Dermis microvascular lymphatic vessel endothelial cell (primary cell): ENCODE results near the gene PDIA6. TPM values are rescaled to one million over a fixed set of nuclear protein-coding genes. Genes with fewer than 3 reads are reported as not detected.
"Not testable (repeated sequence)": the region's sequence is repeated elsewhere in the genome, so short reads cannot be mapped to it uniquely, and the experiment has no call there.

Experiments used
- DNase-seq, 2 donors: peaks; one replicate each; pipeline versions ENCODE4 v3.0.0 to v3.0.0-alpha.2; 2010; ENCODE audit warnings: low read depth in 2 of 2
- total RNA-seq: library from RNA; depleted of rRNA; stranded (reverse); fragments of >200 nt; gene quantifications from 2 replicates; pipeline ENCODE4 v1.2.1, GENCODE V29; 2014

Gene PDIA6
- total RNA-seq, 1 donor from 2014 or later: 346 TPM

DNA sequence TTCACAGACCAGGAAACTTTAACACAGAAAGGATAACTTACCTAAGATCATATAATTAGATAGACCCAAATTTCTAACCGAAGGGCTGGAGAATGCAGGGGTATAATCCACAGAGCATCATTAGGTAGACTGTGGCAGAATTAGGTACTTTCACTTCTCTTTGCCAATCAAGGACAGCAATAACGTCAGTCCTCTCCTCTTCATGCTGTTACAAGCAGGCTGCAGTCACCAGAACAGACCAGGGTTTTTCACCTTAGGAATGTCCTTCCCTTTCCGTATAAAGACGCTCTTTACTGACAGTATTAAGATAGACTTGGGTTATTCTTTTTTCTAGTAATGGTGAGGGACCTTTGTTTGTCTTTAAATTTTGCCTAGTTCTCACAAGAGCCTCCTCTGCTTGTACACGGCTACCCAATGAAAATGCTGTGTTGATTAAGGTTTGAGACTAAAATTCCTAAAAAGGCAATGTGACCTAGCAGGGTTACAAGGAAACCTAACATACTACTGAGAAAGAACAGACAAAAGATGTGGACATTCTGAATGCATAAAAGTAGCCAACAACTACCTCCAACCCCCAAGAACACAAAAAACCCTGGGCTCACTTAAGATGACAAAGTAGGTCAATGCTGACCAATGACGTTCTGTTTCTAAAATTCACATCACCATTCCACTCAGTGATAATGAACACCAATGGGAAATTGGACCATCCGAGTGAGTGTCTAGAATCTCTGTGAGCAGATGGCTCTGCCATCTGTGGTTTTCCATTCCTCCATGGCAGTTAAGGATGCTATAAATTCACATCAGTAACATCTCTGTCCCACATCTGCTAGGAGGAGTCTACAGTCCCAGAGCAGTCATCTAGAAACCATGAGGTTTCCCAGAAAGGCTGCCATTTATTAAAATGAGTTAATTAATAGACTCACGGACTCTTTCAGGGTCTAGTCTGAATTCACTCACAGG lies 2.1 kb downstream of the PDIA6 start:
- DNase-seq: peak in 1 of 2 donors; percentile 31

DNA sequence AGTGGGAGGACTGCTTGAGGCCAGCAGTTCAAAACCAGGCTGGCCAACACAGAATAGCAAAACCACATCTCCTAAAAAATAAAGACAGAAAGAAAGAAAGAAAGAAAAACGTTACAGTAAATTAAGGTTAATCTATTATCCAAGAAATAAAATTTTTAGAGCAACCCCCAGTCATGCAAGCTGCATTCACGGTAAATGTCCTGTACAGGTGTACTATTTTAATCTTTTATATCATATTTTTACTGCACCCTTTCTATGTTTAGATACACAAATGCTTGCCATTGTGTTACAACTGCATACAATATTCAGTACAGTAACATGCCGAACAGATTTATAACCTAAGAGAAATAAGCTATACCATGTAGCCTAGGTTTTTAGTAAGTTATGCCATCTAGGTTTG lies 6.0 kb downstream of the PDIA6 start:
- no peak for DNase-seq

DNA sequence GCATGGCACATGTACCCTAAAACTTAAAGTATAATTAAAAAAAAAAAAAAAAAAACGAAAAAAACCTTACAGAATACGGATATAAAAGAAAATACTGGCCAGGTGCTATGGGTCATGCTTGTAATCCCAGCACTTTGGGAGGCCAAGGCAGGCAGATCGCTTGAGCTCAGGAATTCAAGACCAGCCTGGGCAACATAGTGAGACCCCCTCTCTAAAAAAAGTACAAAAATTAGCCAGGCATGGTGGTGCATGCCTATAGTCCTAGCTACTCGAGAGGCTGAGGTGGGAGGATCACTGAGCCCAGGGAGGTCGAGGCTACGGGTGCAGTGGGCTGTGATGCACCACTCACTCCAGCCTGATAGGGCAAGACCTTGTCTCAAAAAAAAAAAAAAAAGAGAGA lies 6.6 kb downstream of the PDIA6 start:
- DNase-seq: not testable (repeated sequence)

DNA sequence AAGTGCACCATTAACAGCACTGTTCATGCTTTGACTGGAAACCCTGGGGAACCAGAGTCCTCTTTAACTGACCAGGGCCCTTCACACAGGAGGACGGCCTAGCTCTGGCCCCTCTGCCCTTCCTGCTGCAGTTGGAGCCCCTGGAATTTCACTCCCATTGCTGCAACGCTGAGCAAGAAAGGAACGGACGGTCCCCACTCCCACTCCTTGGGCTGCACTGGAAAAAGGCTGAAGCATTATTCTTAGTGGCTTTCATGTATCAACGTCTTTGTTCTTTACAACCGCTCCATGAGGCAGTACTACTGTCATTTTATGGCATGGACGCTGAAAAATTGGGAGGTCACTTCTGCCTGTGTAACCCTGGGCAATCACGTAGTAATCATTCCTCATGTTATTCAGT lies 9.9 kb downstream of the PDIA6 start:
- no peak for DNase-seq

DNA sequence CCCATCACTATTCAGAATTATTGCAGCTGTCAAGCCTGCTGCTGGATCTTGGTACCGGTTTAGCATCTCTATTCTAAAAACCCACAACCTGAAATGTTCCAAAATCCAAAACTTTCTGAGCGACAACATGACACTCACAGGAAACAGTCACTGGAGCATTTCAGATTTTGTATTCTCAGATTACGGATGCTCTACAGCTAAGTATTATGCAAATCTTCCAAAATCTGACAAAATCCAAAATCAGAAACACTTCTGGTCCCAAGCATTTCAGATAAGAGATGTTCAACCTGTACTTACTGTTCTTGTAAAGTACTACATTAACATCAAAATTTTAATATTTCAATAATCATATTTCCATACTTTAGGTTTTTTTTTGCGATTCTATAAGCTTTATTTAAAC lies 12.4 kb downstream of the PDIA6 start:
- no peak for DNase-seq

DNA sequence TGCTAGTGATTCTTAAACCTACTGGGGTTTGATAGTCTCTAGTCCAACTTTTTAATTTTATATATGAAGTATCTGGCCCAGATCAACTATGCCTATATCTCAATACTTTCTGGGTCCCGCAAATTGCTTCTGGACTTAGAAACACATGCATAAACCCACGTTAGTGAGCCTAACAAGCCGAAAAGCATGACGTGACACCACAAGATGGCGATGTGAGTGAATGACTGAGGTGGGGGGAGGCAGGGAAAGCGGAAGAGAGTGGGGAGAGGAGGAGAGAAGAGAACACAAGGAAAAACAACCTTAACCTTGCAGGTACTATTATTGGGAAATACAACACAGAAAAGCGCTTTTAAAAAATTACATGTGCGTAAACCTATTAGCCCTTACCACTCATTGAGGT lies 13.8 kb downstream of the PDIA6 start:
- DNase-seq: no peak

DNA sequence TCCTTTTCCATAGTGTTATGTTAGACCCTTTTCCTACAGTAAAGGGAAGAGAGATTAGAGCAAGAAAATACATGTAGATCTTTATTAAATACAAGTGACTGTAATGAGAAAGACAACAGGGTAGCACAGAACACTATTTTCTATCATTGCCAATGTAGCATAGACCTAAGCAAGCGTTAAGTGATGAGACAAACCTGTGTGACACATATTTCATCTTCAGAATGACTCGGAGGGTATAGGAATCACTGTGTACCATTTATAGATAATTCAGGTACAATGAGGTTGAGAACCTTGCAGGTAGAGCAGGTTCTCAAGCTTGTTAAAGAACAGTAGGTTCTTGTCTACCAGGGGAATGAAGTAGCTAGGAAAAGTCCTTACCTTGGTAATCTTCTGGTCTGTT lies 15.9 kb downstream of the PDIA6 start:
- DNase-seq: no peak

DNA sequence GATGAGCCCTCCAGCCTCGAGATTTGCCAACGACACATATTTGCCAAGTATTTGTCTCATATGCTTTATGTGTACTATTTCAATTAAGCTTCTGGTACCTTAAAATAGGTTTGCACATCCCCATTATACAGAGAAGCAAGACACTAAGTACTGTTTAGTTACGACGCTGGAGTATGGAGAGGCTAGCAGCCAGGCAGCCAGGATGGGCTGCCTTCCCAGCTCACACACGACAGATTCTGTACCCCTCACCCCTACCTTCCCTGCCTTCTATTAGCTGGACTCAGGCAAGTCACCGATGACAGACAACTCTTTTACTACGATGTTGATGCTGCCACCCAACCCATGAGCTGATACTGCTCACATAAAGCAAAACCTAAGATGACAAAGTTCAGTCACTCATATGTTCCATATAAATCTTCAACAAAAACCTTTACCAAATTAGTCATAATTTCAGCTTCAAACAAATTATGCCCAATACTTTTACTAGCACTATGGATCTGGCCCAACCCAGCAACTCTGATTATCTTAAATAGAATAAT lies 17.0 kb downstream of the PDIA6 start:
- no peak for DNase-seq

DNA sequence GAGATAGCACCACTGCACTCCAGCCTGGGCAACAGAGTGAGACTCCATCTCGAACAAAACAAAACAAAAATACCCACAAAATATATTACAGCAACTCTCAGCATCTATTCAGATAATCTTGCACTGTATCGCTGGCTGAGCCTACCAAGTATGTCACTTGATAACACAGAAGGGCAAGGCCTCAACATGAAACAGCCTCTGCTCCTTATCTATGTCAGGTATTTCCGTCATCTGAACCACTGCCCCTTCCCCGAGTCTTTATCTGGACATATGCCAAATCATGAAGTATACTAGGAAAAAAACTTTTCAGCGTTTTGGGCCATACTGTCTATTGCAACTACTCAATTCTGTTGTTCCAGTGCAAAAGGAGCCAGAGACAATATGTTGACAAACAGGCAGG lies 17.7 kb downstream of the PDIA6 start:
- DNase-seq: no peak

DNA sequence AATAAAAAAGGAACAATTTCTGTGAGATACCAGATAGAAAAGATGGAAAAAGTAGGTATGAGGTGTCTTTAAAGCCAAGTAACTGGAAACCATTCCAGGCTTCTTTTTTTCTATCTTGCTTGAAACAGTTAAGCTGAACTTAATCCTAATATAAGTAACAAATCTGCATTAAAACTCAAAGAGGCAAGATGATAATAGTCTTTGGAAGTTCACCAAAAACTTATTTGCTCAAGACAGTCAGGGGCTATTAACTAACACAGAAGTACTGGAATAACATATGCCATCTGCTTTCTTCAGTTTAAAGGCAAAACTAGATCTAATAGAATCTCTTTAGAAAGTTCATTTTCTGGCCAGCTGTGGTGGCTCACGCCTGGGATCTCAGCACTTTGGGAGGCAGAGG lies 18.8 kb downstream of the PDIA6 start:
- no peak for DNase-seq

DNA sequence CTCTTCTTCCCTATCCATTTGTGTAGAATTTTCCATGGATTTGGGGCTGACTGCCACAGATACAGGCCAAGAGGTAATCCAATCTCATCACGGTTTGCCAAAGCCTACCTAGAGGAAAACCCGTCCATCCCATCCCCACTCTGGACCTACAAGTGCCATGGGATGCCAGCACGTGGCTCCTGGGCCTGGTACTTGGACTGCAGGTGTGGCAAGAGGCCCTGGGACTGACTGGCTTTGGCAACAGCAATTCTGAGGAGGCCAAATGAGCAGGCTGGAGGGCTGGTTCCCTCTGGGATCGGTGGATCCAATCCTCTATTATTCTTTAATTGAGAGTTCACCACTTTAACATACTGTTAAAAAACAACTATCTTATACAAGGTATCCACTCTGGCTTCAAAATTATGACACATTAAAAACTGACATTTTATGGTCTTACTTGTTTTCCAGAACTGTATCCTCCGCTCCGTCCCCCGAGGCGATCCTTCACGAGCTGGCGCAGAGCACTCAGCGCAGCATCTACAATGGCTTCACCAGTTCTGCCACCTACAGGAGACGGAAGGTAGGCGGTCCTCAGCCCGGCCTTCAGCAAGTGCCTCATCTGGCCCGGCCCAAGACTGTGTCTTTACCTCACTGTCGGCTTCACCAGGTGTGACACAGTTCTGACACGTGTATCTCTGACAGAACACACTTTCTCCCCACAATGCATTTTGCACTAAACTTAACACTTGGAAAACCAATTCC lies 19.8 kb downstream of the PDIA6 start:
- DNase-seq: no peak

DNA sequence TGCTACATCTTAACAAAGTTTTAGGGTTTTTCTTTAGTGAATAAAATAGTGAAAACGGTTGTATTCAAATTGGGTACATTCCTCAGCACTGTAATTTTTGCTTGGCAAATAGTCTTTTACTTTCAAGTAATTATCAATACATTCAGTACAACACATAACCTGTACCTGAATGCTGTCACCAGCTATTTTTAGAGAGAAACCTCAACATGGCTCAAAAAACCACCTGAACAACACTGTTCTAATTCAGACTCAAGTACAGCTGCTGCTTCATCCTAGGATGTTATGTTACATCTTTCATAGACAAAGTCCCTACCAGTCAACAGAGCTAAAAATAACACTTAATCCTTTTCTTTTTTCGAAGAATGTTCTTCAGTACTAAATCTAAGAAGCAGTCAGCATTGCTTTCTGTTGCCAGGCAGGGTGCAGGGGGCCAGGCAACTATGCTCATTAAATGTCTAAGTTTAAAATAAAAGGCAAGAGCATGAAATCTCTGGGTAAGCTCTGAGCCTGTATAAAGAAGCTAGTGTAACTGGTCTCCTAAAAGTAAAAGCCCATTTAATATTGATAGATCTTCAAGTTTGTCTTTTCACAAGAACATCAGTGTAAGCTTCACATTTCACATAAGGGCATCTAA lies 20.5 kb downstream of the PDIA6 start:
- no peak for DNase-seq

DNA sequence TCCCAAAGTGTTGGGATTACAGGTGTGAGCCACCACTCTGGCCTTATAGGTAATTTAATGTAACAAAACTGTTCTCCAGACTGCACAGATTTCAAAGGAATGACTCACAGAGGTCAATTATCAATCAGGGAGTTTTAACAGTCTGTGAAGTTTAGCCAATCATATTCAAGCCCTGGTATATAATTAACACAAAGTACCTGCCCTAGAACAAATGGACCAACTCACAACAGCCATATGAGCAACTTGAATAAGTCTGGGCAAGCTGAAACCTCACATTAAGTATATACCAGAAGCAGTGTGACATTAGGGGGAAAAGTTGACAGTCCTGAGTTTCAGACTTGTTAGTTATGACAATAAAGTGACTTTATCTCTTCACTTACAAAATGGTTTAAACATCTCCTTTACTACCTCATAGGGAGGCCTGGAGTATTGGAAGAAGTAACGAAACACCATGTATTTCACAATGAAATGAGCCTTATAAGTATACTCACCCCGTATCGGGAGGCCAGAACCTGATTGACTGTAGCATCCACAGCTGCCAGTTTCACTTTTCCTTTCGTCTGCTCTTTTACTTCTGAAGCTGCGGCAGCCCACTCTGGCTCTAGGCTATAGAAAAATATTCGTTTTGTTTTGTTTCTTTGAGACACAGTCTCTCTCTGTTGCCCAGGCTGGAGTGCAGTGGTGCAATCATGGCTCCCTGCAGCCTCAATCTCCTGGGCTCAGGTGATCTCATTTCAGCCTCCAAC lies 22.2 kb downstream of the PDIA6 start:
- no peak for DNase-seq

DNA sequence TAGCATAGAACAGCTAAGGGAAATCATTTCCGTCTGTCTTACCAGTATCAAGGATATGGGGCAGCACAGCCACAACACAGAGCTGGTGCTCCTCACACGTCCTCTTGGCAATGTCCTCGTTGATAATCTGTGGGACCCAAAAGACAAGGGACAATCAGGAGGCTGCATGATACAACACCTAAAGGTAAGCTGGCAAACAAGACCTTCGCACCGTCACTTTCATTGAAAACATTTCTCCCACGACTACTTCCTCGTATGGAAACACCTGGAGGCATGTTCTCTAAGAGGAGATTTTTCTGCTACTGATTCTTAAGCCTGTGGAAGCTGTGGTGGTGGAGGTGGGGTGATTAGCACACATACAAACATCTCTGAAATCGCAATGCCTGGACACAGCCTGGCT lies 23.7 kb downstream of the PDIA6 start:
- DNase-seq: no peak

DNA sequence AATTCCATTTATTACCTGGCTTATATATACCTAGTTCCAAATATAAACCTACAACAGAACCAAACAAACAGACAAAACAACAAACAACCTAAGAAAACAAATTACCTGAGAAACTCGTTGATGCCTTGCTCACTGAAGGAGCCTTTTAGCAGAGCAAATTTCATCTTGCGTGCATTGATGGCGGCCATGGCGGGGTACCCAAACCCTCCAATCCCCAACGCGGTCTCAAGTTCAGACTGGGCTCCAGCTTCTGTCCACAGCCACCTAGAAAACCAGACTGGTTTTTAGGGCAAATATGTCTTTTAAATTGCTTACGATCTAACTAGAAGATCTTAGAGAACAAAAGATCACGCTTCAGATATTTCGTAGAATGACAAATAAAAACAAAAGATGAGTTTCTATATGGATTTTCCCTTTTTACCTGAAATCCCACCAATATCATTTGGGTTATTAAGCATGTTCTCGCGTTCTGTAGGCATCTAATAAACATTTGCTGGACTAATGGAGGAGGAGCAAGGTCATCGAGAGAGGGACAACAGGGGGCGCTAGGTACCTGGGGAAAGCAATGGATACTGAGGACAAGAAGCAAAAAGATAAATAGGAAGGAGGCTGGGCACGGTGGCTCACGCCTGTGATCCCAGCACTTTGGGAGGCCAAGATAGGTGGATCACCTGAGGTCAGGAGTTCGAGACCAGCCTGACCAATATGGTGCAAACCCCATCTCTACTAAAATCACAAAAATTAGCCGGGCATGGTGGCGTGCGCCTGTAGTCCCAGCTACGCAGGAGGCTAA lies 25.2 kb downstream of the PDIA6 start:
- peak in 1 of 2 donors; percentile 46 for DNase-seq

DNA sequence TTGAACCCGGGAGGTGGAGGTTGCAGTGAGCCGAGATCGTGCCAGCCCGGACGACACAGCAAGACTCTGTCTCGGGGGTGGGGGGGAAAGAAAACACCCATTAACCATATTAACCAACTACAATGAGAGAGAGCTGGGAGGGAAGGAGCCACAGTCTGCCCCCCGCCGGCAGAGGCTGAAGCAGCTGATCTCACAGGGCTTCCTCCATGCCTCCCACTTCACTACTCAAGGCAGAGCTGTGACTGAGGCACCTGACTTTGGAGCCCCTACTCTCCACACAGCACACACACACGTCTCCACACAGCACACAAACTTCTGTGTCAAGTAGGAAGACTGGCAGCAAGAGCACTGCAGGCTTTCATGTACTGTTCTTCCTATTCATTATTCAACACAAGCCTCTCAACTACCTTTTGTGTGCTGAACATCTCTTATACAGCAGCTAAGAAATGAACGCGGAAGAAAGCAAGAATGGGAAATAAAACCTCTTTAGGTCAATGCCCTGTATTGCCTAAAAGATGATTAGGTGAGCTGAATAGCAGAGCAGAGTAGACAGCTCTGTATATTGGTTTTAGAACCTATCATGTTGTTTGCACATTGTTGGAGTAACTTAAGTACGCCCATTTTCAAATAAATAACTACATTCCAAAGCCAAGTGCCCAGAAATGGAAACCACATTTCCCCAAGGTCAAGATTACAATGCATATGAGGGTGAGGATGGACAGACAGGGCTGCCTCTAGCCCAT lies 26.2 kb downstream of the PDIA6 start:
- DNase-seq: no peak

DNA sequence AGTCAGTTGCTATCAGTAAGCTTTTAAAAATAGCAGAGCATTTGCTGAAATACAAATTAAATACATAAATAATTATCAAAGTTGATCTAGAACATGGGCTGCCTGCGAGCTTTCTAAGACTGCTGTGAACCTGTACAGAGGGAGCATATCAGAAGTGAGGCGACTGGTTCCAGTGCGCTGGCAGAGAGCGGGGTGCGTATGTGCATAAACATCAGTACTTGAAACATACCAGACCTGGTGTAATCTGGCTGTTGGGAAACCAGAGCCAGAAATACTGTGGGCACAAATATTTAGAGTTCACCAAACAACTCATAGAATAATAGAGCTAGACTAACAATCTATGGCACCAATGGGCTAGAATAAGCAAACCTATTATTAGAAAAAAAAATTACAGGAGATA lies 27.3 kb downstream of the PDIA6 start:
- no peak for DNase-seq

DNA sequence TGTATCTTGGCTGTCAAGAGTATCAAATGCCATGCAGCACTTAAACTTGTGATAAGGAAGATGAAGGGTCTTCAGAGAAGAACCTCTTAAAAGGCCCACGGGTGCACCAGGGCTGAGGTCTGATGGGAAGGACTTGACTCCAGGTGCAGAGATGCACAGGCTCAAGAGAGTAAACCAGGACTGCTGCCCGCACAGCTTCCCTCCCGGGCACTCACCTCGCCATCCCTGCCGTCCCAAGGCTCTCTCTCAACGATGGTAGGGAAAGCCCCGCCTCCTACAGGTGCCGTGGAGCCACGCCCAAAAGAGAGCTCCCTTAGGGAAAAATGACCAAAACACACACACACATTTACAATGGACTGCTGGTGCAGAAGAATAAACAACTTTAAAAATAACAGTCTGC lies 27.9 kb downstream of the PDIA6 start:
- DNase-seq: no peak

DNA sequence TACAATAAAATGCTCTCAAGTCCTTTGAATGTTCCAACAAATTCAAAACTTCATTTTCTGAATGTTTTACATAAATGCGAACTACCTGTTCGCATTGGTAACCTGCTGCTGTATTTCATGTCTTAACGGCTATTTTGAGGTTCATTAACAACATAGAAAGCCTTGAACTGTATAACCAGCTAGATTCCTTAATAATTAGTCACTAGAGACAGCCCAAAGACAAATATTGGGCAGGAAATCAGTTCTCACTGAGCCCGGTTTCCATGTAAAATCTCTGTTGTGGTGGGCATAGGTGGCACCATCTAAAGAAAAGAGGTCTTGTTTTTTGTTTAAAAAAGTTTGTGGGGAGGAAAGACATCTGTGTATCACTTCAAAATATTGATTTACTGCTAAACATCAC lies 29.2 kb downstream of the PDIA6 start:
- DNase-seq: no peak

DNA sequence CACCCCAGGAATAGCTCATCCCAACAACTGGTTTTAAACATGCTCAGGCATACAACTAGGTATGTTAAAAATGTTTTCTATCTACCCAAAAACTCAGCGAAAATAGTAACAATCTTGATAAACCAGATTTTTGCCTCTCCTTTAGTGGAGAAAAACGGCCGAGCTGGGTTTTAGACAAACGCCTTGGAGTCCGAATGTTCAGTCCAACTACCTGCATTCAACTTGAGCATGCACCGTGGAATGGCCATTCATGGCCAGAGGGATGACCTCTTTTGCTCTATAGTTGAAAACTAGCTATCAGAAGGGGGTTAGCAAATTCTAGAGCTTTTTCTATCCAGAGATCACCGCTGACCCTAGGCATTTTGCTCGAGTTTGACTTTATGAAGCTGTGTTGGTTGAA lies 30.8 kb downstream of the PDIA6 start:
- no peak for DNase-seq
